Suppressor macrophage (primary cell): ENCODE data around the gene MRPL3.

Experiments used
- DNase-seq, 4 experiments: peaks; one replicate each; pipeline ENCODE4 v3.0.0-alpha.2; 2020 to 2022
- total RNA-seq, 17 experiments: gene quantifications; one replicate each; lab custom pipeline; 2026; ENCODE audit warnings: mixed read lengths in 6 of 17, inconsistent platforms in 3 of 17; lab: John Stamatoyannopoulos, UW

MRPL3 gene
- 29.7 to 84.7 (median 60.5) reads per million in 17 experiments for total RNA-seq

GRCh38 chr3:131502530-131503319 lies at the start of gene MRPL3:
TSS of gene MRPL3 (minus strand) at chr3:131502971. CDS start at chr3:131502821, 150 bp downstream.
- DNase-seq: peak; percentile 95 to 97 (median 96)

DNA sequence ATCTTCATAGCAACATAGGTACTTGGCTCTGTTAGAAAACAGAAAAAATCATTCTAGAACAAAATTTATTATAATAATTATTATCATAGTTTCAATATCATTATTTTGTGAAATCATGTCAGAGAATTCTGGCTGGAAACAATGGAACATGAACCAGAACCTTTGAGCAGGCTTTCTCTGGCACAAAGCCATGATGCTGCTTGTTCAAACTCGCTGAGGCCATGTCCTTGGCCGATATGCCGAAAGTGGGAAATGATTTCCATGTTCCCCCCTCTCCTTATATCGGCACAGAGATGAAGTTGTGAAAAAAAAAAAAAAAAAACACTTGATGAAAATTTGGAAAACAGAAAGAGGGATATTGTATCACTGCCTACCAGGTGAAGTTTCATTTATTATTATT lies 49.0 kb upstream of the MRPL3 start:
- DNase-seq: no peak

- DNase-seq: no peak
Observed at GRCh38 chr3:131550562-131551465, 48.0 kb upstream of the MRPL3 start.

DNA sequence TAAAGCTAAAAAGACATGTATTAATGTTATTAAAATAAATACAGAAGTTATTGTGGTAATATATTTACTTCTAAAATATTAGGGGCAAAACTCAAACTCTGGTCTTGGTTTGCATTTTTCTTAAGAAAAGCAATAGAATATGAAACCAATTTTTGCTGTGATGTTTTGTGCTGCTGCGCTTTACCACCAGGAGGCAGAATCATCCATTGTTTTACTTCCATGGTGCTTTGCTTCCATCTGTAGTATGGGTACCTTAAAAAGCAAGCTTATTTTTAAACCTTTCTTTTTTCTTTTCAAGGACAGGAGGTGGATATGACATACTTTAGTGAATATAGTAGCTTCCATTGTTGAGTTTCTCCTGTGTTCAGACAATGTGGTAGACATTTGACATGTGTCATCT lies 46.6 kb upstream of the MRPL3 start:
- DNase-seq: peak in 3 of 4 experiments; percentile 4 to 14 (median 10)

GRCh38 chr3:131547585-131547984 lies 44.8 kb upstream of the MRPL3 start:
- DNase-seq: no peak

- no peak for DNase-seq
Observed at GRCh38 chr3:131546441-131546840, 43.7 kb upstream of the MRPL3 start.

DNA sequence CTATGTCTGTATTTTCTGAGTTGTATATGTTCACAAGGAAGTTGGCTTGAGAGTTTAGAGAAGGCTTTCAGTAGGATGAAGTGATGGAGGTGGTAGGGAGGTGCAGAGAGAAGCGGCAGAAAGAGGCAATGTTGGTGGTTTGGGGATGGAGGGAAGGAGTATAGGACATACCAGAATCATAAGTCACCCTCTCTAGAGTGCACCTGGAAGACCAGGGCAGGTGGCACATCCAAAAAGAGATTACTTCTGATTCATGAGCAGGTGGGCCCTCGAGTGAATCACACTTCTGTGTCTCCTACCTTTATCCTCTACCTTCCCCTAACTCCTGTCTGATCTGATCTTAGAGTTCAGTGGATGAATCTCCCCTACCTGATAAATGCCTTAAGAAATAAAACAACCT lies 41.8 kb upstream of the MRPL3 start:
- no peak for DNase-seq

DNA sequence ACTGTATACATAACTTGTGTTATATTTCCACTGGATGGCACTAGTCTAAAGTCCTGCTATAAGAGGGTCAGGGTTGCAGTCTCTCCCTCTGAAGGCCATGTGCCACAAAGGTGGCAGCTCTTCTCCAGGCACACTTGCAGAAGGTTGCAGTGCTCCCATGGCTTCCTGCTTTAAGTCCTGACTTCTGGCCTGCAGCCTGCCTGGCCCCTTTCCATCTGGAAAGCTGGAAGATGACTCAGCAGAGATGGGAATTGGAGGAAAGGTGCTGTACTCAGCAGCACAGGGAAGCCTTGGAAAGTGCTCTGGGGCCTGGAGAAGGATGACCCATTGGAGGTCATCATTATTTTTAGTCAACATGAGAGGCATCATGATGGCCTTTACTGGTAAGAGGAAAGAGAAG lies 40.9 kb upstream of the MRPL3 start:
- DNase-seq: no peak

DNA sequence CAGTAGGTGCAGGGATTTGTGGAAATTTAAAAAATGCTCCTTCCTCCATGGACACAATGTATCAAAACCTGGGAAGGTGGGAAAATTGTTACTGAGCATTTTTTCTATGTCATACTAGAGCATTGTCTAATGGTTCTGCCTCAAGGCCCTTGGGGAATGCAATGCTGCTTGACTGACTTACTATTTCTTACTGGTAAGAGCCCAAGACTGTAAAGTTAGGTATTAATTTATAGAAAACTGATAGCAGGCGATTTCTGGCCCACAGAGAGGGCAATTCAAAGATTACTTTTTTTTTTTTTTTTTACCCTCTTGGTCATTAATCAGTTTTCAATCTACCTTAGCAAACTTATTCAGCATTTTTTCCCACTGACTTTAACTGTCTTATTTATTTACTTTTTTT lies 38.5 kb upstream of the MRPL3 start:
- DNase-seq: no peak

DNA sequence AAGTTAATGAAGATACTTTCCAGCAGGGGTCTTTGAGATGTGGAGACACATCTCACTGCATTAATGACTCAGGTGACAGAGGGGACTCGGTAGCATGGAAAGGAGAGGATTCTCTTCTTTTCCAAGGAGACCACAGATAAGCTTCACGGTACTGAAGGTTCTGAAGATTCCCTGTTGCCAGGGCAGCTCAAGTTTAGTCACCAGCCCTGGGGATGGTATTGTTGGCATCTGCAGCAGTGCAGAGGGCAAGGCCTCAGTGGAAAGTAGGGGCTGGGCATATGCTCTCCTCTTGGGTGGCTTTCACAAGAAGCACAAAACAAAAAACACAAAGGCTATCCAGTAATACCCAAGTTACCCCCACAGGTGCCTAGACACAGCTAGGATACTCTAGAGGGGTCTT lies 38.0 kb upstream of the MRPL3 start:
- no peak for DNase-seq

GRCh38 chr3:131540143-131540542 lies 37.4 kb upstream of the MRPL3 start:
- no peak for DNase-seq

DNA sequence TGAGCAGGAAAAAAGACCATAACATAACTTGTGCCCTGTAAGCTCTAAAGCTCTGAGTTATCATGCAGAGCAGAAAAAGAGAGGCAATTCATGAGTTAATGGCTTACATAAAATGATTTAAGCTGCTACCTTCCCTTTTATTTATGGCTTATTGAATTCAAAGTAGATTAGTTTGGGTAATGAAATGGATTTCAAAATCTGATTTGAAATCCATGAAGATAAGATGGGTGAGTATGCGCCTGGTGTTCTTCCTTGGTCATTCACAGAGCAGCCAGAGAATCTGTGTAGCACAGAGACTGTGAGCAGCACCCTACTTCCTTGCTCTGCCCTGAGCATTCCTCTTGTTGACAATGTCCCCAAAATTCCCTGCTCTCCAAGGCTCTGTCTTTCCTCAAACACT lies 36.2 kb upstream of the MRPL3 start:
- no peak for DNase-seq

- DNase-seq: no peak
Observed at GRCh38 chr3:131537531-131537930, 34.8 kb upstream of the MRPL3 start.

DNA sequence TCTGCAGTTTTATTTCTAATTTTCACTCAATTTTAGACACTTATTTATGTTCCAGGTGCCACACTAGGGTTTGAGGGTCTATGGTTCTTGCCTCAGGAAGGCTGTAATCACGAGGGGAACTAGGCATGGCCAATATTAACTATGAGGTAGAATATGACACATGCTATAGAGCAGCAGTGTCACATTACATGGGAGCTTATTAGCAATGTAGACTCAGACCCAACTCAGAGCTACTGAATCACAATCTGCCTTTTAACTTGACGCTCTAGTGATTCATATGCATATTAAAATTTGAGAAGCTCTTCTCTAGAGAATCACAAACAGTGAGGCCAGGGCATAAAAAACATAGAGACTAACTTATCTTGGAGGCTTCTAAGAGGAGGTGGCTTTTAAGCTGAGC lies 32.8 kb upstream of the MRPL3 start:
- DNase-seq: no peak

DNA sequence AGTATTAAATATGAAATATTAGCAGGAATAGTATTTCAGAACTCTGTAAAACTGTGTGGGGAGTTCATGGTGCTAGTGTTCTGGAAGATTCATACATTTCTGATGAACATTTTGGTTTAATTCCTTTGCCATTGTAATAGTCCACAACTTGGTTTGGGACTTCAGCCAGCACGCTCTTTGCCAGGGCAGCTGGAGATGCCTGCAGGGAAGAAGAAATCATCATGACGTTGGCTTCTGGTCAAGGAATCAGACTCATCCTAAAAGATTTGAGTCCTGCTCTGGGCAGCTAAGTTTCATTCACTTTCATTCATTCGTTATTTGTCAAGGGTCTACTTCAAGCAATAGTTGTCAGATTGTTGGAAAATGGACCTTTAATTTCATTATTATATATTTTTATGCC lies 32.4 kb upstream of the MRPL3 start:
- no peak for DNase-seq

DNA sequence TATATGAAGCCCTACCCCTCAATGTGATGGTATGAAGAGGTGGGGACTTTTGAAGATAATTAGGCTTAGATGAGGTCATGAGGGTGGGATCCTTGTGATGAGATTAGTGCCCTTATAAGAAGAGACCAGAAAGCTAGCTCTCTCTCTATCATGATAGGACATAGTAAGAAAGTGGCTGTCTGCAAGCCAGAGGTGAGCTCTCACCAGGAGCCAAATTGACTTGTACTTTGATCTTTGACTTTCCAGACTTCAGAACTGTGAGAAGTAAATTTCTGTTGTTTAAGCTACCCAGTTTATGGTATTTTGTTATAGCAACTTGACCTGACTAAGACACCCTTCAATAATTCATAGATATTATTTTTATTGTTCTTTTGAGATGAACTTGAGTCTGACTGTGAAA lies 29.9 kb upstream of the MRPL3 start:
- DNase-seq: no peak

DNA sequence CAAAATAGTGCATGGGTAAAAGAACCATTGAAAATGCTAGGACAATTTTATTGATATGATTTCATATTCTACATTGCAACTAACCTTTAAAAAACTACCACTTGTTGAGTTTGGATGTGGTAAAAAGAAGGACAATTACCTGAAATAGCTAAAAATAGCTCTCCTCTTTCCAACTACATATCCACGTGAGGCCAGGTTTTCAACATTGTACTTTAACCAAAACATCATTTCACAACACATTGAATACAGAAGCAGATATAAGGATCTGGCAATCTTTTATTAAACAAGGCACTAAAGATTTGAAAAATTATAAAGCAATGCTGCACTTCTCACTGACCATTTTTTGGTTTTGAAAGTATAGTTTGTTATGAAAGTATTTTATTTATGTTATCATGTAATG lies 28.1 kb upstream of the MRPL3 start:
- no peak for DNase-seq

GRCh38 chr3:131530388-131530787 lies 27.6 kb upstream of the MRPL3 start:
- no peak for DNase-seq

- peak in 2 of 4 experiments; percentile 27 to 47 for DNase-seq
Observed at GRCh38 chr3:131526801-131527347, 24.1 kb upstream of the MRPL3 start.

DNA sequence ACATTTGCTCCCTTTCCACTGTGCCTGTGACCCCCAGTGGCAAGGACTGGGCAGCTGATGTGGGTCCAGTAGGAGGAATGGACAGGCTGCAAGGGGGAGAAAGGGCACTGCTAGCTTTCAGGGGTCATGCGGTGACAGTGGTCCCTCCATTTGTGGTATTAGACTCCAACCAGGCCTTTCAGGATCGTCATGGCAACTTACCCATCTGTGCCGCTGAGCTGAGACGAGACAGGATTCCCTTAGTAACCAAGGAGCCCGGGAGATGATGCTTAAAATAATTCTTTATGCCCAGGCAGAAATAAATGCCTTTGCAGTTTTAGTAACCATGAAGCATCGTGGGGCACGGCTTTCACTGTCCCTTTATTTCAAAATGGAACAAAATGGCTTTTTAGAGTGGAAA lies 15.9 kb upstream of the MRPL3 start:
- no peak for DNase-seq

DNA sequence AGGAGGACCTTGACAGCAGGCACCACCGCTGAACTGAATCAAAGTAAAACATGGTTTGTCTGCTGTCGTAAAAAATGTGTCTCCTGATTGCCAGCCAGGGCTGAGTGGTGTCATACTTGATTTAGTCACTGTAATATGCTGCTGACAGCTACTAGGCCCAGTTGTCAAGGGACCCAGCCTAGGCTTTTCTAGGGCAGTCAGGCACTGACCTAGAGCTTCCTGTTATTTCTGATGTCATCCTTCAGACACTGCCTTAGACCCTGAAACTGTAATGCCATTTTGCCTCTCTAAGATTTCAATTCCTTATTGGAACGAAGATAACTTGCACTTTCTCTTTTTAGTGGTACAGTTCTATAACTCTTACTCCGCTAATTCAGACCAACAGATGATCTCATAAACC lies 2.6 kb upstream of the MRPL3 start:
- peak; percentile 39 to 73 (median 57) for DNase-seq

GRCh38 chr3:131503320-131503635 lies 507 bp upstream of the MRPL3 start:
- DNase-seq: peak; percentile 8 to 47 (median 18)

DNA sequence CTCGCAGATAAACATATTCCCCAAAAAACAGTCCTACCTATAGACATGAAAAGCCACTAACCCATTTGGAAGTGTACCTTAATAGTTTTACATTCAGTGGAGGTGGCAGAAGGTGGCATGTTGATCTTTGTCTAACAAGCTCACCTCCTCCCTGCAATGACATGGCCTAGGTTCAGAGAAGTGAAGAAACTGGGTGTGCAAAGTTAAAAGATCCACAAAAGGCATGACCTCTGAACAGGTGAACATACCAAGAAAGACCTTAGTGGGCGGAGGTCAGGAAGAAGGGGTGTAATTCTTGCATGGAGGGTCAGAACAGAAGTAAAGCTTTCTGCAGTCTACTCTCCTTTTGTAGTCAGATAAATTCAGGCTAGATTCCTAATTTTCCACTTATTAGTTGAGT lies 822 bp downstream of the MRPL3 start:
- DNase-seq: peak in 2 of 4 experiments; percentile 2 to 6

- DNase-seq: no peak
Observed at GRCh38 chr3:131494706-131495105, 8.1 kb downstream of the MRPL3 start.
